Astrocyte of the cerebellum (primary cell): Measurements from ENCODE around the gene COL11A2.

Source experiments
- DNase-seq: peaks from one replicate; pipeline ENCODE4 v3.0.0-alpha.2; 2011; ENCODE audit warnings: low read depth
- H3K4me3 ChIP-seq: 2 replicates; pipeline ENCODE4 v1.5.1; 2011; ENCODE audit warnings: mild to moderate bottlenecking, low read depth, low read length, moderate library complexity
- in situ Hi-C: cut with HindIII; loops from 2 replicates; pipeline ENCODE4 v1.10.0; 2017; ENCODE audit warnings: low sequenced_read_pairs
- TF ChIP-seq, protein P1 (sequence below): IDR thresholded peaks from 2 replicates; pipeline ENCODE4 v1.5.1; 2012; ENCODE audit warnings: low read length, low read depth, moderate library complexity, mild to moderate bottlenecking; ENCODE audit errors: missing control alignments

COL11A2 gene

DNA sequence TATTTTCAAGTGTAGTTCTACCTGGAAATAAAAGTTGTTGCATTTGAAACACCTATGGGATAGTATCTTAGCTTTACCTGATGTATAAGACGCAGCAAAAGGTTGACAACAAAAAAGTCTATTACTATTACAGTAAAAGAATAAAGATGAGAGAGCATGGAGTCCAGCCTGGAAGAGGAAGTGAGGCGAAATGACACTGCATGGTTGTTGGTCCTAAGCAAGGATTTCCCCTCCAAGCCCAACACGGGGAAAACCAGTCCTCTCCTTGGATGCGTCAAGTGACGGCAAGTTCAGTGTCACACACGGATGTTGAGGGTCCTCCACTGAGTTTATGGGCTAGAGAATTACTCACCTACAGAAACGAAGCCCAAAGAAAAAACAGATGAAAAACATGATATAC, 51.7 kb downstream of the COL11A2 start:
- no peak overlapping the region for H3K4me3 ChIP-seq
- TF ChIP-seq, protein P1, sequence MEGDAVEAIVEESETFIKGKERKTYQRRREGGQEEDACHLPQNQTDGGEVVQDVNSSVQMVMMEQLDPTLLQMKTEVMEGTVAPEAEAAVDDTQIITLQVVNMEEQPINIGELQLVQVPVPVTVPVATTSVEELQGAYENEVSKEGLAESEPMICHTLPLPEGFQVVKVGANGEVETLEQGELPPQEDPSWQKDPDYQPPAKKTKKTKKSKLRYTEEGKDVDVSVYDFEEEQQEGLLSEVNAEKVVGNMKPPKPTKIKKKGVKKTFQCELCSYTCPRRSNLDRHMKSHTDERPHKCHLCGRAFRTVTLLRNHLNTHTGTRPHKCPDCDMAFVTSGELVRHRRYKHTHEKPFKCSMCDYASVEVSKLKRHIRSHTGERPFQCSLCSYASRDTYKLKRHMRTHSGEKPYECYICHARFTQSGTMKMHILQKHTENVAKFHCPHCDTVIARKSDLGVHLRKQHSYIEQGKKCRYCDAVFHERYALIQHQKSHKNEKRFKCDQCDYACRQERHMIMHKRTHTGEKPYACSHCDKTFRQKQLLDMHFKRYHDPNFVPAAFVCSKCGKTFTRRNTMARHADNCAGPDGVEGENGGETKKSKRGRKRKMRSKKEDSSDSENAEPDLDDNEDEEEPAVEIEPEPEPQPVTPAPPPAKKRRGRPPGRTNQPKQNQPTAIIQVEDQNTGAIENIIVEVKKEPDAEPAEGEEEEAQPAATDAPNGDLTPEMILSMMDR, result no peak
- in situ Hi-C loops, result no loop called here
- no peak for DNase-seq

DNA sequence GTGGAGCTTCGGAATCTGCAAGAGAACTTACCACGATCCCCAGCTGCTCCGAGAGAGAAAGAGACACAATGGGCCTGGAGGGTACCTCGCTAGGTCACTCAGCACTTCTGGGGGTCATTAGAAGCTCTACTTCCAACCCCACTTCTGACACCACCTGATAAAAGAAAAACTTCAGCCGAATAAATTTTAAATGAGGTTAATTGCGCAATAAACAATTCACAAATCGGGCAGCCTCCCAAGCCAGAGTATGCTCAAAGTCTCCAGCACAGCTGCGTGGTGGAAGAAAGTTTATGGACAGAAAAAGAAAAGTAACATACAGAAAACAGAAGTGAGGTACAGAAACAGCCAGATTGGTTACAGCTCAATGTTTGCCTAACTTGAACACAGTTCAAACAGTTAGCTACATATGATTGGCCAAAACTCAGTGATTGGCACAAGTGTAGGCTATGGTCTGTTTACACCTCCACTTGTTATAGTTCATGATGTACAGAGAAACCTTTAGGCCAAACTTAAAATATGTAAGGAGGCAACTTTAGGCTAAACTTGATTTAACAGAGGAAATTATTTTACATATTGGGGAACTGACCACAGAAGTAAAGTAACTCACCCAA, 52.6 kb downstream of the COL11A2 start:
- H3K4me3 ChIP-seq, result no peak overlapping the region
- in situ Hi-C loops, result no loop called here
- DNase-seq, result no peak
- TF ChIP-seq, protein P1, result no peak

DNA sequence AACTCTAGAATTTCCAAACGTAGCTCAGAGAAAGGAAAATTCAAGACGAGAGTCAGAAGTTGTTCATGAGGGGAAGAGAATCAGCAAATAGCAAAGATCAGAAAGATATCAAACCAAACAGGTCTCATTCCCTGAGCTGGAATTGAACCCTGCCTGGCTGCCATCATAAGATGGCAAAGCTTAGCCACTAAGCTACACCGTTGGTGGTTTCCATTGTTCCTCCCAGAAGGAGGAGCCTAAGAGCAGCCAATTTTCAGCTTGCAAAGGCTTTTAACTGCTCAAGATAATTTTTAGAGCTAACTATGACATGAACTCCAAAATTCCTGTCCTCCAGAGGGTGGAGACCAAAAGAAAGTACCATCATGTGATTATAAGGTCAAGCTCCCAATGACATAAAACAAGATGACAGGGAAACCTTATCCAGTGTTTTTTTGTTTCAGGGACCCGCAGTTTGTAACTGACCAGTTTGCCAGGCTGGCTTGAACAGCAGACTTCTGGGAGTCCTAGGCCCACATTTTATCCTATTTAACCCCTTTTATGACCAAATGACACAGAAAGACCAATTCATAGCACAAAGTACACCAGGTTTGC, 55.9 kb downstream of the COL11A2 start:
- in situ Hi-C loops, result no loop called here
- TF ChIP-seq, protein P1, result no peak
- no peak for DNase-seq

DNA sequence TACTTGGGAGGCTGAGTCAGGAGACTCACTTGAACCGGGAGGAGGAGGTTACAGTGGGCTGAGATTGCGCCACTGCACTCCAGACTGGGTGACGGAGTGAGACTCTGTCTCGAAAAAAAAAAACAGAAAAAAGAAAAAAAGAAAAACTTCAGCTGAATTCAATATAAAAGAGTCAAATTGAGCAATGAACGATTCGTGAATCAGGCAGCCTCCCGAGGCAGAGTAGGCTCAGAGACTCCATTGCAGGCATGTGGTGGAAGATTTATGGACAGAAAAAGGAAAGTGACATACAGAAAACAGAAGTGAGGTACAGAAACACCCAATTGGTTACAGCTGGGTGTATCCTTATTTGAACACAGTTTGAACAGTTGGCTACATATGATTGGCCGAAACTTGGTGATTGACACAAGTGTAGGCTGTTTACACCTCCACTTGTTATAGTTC, 60.2 kb downstream of the COL11A2 start:
- no peak for DNase-seq
- H3K4me3 ChIP-seq, result no peak overlapping the region
- TF ChIP-seq, protein P1, result no peak
- in situ Hi-C loops, result no loop called here

More for the DNA sequence above, 55.9 kb downstream of the COL11A2 start:
- H3K4me3 ChIP-seq, result no peak overlapping the region

DNA sequence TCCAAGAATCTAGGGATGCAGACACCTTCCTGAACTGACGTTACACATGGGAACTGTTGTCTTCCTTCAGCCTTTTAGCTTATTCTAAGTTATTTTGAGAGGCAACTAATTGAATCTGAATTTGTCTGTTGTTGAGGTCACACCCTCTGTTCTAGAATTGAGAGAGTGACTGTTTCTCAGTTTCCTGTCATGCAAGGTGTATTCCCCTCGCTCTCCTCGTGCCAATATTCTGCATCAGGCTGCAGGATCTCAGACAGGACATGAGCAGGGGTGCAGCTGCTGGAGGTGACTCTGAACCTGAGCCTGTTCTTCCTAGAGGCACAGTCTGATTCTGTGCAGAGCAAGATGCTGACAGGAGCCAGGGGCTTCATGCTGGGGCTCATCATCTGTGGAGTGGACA, 63.9 kb downstream of the COL11A2 start:
- in situ Hi-C loops, result no loop called here
- DNase-seq, result no peak
- TF ChIP-seq, protein P1, result no peak
- no peak overlapping the region for H3K4me3 ChIP-seq

DNA sequence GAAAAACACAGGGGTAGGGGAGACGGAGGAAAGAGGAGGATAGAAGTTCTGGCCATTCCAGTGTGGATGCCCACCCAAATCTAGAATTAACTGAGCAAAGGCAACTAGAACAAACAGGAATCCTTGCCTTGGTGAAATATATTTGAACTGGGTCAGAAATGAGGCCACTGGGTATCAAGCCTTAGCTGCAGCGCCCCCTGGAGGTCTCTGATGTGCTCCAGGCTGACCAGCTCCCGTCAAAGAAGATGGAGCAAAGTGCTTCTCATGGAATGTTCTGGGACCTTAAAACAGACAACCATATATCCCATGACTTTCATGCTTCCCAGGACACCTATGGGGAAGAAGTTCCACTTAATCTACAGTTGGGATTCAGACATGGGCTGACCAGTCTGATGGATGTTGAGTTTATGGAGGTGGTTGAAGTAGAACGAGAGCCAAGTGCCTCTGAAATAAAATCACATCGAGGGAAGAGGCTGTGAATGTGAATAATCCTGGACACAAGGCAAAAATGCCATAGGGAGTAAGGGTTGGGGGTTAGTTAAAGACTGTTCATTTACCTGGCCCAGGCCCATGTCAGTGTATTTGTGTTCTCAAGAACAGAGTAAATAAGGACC, 66.1 kb downstream of the COL11A2 start:
- TF ChIP-seq, protein P1, result peak; percentile 34
- no peak overlapping the region for H3K4me3 ChIP-seq
- DNase-seq, result no peak
- in situ Hi-C loops, result no loop called here
